GM21619 (cell line): ENCODE results near the gene EPB41L2.

Experiments
- ATAC-seq: cut with Tn5 transposase; IDR thresholded peaks from one replicate; pipeline ENCODE4 v1.9.1; 2021; ENCODE audit not compliant: unreplicated experiment

Gene EPB41L2

DNA sequence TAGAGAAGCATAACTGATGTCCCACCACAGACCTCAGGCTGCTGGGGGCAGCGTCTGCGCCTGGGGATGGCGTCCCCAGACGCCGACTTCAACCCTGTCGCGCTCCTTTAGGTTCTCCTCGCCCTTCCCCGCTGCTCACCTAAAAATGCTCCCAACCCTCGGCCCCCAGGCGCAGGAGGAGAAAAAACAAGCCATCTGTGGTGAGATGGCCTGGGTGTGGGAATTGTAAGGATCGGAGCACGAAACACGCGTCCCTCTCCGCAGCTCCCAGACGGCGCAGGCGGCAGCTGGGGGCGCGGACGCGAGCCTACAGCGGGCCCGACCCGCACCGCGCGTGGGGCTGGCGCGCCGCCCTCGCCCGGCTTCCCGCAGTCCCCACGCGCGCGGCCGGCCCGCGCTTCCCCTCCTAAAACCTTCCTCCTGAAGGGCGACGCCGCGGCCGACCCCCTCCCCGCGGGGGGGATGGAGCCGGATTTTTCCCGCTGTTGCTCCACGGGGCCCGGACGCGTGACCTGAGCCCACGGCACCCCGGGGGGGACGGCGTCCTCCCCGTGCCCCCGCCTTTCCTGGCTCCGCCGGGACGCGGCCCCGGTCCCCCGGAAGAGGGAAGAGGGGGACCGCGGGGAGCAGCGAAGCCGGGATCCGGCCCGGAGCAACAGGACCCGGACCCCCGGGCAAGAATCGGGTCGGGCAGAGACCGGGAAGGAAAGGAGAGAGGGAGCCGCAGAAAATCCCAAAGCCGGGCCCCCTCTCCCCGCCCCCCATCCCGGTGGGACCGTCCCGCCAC lies 611 bp downstream of the EPB41L2 start:
- peak; percentile 18 for ATAC-seq

DNA sequence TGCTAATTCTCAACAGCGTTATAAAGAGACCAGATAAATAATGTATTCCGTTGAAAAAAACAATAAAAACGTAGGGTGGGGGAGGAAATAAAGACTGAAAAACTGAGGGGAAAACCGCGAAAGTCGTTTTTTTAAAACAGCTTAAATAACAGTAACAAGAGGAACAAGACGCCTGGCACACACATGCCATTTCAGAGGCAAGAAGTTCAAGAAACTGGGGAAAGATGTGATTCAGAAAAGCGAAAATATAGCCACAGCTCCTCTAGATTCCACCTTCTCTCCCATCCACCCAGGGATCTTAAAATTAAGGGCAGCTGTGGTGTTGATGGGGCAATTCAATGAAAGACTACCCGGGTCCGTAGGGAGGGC lies 1.3 kb downstream of the EPB41L2 start:
- ATAC-seq, result no peak

DNA sequence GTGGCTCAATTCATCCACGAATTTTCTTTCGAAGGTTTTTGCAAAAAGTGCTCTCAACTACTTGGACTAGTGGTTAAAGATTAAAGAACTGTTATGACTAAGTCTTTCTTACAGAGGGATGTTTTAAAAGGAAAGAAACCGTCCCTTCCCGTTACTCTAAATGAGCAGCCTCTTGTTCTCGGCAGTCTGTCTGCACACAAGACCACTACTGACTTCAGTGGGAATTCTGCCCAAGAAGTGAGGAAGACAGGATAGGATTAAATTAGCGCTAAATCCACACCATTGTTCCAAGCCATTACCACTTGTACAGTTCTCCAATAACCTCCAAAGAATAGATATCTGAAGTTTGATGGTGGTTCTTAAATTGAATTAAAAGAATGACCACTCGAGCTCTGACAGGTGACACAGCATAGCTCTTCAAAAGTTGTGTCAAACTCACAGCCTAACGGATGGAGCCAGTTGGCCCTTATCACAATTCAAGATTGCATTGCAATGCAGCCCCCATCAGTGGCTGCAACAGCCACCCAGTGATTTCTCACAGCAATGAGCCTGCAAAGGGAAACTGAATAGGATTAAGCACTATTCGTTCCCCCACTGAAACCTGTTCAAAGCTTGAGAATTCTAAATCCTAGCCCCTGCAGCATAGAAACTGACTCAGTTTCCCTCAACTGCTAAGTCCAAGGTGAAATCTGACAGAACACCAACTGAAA lies 1.8 kb downstream of the EPB41L2 start:
- peak; percentile 31 for ATAC-seq

DNA sequence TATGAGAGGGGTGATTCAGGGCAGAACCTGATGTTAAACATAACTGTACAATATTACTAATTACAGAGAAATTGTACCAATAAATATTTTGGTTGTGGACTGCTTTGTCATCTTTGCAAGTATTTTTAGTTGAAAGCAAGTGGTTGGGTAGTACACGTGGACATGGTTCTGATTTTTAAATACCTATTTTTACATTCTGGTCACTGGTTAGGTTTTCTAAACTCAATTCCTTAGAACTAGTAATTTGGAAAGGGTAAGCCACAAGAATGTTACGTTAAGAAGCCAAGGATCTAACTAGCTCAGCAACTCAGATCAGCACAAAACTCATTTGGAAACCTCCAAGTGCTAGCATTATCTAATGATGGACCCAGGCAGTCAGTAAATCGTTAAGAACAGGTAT lies 2.7 kb downstream of the EPB41L2 start:
- no peak for ATAC-seq

DNA sequence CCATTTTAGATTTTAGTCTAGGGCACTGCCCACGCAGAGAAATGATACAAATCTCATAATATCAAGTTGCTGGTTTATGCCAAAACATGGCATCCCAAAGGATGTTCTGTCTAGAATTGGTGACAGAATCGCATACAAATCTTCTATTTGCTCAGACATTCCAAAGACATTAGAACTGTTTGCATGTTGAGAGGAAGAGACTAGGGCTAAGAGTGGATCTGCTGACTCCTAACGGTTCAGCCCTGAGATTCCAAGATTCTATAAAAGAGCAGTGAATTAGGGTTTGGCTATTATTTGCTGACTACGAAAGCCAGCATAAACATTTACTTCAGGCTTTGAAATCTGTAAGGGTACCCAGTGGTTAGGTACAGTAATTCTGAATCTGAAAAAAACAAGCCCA lies 3.6 kb downstream of the EPB41L2 start:
- no peak for ATAC-seq

DNA sequence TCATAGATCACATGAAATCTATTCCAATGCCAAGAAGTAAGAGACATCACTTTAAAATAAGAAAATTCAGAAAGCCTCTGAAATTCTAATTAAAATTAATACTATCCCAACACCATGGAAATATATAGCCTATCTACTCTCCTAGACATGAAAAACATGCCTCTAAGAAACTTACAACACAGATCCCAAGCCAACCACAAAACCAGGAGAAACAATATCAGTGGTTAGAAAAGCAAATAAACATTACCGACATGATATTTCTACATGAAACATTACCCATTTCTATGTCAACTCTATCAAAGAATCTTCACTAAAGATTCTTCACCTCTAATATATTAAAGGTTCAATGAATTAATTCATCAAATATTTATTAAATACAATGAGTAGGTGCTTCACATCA lies 4.8 kb downstream of the EPB41L2 start:
- no peak for ATAC-seq

DNA sequence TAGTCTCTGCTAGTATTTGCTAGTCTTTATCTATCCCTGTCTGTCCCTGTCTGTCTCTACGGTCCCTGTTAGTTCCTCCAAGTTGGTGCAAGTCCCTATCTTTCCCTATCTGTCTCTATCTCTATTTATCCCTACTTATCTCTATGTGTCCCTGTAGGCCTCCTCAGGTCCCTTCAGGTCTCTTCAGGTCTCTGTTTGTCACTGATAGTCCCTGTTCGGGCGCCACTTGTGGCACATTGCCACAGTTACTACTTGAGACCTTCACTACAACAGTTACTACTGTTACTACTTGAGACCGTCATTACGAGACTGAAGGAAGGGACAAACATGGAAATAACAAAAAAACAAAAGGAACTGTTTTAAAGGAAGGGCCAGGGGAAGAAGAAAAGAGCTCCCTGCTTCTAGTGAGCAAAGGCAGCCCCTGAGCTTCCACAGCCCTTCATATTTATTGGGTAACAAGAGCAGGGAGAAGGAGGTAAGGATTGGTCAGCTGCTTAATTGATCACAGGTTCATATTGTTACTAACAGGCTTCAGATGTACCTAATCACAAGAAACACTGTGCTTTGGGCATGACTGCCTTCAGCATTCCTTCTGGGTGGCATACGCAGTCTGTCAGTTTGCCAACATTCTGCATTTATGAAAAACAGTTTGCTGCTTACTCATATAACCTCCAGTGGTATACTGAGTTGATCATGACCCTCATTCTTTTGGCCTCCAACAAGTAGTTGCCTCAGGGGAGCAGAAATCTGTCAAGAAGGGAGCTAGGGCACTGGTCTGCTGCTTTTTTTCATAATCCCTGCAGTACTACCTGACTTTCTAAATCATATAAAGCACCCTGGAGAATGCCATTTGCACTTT lies 8.4 kb downstream of the EPB41L2 start:
- ATAC-seq, result no peak

DNA sequence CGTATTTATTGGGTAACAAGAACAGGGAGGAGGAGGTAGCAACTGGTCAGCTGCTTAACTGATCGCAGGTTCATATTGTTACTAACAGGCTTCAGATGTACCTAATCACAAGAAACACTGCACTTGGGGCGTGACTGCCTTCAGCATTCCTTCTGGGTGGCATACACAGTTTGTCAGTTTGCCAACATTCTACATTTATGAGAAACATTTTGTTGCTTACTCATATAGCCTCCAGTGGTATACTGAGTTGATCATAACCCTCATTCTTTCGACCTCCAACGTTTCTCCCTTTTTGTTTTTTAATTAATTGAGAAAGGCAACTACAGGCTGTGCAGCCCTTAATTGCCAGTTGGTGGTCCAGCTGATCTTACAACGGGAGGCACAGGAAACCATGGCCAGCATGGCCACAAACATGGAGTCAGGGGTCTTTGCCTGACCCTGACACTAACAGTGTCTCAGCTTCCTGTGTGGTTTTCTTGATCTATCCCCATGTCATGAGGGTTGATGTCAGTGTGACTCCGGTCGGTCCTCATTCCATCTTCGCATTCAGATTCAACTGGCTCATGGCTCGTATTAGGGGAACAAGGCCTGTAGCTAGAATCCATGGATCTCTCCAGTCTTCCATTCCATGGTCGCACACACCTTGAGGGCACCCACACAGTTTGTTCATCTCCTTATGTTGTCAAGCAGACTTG lies 9.4 kb downstream of the EPB41L2 start:
- ATAC-seq, result no peak

DNA sequence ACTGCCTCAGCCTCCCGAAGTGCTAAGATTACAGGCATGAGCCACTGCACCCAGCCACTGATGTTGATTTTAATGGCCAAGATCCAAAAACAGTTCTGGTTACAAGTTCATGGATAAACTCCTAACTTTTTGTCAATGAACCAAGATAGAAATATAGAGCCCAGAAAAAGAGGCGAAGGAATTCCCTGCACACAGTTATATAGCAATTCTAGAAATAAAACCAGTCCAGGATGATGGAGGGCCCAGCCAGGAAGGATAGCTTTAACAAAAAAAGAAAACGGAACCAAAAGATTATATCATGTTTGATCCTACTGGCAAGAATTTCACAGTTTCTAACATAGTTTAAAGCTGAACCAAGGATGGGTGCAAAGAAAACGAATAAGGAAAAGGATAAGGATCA lies 10.9 kb downstream of the EPB41L2 start:
- no peak for ATAC-seq

DNA sequence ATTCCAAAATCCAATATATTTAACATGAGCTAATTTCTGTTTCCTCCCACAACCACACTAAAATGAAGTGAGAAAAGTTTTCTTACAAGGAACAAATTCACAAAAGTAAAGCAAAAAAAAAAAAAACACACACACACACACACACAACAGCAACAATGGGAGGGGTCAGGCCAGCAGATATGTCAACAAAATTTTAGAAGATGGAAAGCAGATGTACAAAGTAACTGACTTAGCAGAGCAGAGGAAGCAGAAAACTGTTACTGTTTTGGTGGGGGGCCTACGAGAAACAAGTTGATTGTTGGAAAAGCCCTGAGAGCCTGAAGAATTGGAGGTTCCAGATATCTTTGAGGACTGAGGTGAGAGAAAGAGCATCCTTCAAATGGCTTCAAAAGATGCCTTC lies 11.7 kb downstream of the EPB41L2 start:
- no peak for ATAC-seq

DNA sequence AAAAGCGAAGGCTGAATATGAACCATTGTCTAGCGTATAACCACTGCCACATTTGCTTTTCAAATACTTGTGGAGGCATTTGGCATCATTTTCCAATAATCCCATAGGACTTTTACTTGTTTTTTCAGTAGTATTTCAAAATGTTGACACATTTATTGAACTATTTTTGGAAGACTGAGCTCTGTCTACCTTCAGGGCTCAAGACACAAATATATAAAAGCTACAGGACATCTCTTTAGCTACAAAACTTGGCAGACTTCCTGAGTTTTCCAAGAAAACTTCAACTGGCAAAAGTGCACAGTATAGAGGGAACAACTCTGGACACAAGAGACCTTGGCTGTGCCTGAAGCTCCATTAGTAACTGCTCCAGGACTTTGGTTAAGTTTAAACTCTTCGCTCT lies 13.4 kb downstream of the EPB41L2 start:
- ATAC-seq, result no peak

DNA sequence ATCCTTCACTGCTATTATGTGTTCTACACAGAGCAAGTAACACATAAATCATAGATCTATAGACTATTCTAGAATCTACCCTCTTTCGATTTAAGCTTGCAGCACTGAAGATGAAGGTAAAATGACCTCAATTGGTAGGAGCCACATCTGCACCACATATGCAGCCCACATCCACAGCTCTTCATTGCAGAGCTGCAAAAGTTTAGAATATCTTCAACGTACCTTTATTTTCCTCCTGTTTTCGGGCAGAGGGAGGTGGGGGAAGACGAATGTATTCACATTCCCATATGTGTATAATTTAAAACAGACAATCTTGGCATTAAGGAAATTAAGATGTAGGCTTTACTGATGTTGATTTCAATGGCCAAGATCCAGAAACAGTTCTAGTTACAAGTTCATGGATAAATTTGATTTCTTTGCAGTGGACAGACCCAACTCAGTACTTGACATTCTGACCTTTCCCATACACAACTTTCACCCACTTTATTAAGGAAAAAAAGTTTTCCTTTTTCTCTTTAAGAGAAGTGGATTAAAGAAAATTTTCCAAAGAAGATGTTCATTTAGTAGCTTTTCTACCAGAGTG lies 14.0 kb downstream of the EPB41L2 start:
- no peak for ATAC-seq

DNA sequence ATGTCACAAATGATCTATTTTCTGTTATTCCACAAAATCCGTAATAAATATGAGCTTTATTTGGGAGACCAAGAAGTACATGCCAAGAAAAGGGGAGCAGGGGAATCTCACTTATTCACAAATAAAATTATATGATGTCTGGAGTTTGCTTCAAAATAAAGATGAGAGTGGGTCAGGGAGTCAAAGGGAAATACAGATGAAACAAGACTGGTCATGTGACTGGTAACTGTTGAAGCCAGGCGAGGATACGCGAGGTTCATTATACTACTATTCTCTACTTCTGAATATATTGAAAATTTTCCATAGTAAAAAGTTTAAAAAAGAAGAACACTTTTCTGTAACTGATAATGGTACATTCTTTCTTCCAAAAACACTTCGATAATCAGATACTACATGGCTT lies 14.6 kb downstream of the EPB41L2 start:
- ATAC-seq, result no peak

DNA sequence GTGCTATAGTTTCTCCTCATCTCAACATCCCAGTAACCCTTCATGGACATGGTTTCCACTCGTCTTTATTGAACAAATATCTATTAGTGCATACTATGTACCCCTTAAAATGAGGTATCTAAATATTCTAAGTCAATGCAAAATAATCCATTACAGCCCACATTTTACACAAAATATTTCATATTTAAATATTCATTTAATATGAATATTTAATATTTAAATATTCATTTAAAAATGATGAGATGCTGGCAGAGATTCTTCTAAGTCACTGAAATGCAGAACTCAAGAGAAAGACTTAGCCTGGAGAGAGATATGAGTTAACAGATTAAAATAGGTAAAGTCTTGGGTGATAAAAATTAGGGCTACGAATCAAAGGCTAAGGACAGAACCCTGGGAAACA lies 17.9 kb downstream of the EPB41L2 start:
- ATAC-seq, result no peak

DNA sequence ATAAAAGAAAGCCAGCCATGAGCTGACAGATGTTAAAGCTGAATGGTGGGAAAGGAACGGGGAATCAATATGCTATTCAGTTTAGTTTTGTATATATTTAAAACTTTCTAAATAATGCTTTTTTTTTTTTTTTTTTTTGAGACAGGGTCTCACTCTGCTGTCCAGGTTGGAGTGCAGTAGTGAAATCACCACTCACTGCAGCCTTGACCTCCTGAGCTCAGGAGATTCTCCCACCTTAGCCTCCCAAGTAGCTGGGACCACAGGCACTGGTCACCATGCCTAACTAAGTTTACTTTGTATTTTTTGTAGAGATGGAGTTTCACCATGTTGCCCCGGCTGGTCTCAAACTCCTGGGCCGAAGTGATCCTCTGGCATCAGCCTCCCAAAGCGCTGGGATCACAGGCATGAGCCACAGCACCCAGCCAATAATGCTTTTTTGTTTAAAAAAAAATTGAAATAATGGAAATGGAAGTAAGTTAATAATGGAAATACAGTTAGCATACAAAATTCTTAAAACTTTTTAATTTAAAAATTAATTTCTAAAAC lies 19.1 kb downstream of the EPB41L2 start:
- ATAC-seq, result no peak

DNA sequence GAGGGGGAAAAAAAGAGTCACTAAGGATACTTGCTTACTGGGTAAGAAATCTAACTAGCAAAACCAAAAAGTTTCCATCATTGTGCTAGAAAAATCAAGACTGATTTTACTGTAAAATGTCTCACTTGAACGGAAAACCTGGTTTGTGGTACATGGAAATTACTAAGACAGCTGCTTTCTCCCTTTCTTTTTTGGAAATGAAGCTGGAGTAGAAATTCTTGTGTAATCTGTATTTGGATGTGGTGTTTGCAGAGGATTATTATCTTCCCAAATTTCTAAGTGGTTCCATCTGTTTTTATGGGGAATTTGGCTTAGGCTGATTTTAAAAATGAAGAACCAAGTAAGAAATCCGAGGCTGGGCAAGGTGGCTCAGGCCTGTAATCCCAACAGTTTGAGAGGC lies 20.4 kb downstream of the EPB41L2 start:
- no peak for ATAC-seq

DNA sequence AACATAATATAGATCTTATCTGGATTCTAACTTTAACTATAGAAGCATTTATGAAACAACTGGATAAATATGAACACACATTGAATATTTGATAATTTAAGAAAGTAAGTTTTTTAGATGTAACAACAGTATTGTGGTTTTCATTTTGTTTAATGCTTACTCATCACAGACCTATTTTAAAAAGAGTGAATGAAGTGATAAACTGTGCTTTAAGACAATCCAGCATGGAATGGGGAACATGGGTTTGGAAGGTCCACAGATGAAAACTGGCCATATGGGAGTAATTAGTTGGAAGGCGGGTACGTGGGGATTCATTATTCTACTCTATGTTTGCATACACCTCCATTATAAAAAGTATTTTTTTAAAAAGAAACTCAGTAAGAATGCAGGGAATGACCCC lies 21.2 kb downstream of the EPB41L2 start:
- ATAC-seq, result no peak

DNA sequence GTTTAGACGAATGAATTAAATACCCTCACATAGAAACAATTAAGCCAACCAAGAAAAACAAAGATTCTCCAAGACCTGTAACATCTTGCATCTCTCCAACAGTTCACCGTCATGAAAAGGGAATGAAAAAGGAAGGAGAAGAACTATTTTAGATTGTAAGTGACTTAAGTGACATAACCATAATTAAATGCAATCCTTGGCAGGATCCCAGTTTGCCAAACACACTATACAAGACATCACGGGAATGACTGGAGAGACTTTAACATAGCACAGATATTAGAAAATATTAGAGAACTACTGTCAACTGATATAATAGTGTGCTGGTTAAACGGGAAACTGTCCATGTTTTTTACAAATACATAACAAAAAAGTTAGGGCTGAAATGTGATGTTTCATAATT lies 22.2 kb downstream of the EPB41L2 start:
- no peak for ATAC-seq

DNA sequence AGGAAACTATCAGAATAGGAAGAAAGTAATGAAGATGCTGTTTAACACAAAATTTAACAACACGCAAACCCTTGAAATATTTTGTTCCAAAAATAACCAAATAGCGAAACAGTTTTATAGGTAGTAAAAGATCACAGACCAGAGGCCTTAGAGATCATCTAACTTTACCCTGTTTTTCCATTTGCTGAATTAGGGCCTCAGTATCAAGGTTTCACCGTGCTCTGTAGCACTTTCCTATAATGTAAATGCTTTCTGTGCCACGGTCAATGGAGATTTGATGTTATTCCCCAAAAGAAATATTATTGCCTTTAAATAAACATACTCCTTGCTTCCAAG lies 23.7 kb downstream of the EPB41L2 start:
- ATAC-seq, result no peak

DNA sequence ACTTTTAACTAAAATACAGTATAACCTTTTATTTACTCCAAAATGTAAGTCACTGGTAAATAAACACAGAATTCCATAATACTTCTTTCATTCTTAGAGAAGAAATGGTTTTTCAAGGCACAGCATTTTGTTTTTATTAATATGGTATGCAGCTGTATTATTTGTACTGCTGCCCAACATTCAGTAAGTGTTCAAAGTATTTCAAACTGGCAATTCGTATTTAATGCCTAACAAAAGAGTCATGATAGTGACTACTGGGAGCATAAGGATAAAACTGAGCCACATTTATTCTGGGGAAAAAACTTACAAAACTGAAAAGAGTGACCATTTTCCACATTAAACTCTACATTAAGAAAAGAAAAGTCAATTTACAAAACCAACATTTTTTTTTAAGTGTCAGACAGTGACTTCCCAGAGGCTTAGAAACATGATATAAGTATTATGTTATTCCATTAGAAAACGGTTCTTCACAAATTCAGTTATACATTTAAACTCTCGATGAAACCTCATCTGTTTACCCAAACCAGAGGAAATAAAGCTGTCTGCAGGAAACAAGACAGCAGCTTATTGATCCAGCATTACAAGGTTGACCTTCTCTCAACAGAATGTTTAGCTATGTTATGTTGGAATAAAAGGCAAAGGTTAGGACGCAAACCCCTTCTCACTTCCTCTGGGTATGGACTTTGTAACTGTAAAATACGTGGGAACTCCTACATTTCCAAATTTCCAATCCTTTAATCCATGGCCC lies 24.3 kb downstream of the EPB41L2 start:
- no peak for ATAC-seq
